T1000 (cell line): ENCODE data around the gene RDH12.

Experiments used
- DNase-seq: peaks from one replicate; lab custom pipeline; 2025; ENCODE audit warnings: mixed read lengths; lab: John Stamatoyannopoulos, UW

The RDH12 gene

DNA sequence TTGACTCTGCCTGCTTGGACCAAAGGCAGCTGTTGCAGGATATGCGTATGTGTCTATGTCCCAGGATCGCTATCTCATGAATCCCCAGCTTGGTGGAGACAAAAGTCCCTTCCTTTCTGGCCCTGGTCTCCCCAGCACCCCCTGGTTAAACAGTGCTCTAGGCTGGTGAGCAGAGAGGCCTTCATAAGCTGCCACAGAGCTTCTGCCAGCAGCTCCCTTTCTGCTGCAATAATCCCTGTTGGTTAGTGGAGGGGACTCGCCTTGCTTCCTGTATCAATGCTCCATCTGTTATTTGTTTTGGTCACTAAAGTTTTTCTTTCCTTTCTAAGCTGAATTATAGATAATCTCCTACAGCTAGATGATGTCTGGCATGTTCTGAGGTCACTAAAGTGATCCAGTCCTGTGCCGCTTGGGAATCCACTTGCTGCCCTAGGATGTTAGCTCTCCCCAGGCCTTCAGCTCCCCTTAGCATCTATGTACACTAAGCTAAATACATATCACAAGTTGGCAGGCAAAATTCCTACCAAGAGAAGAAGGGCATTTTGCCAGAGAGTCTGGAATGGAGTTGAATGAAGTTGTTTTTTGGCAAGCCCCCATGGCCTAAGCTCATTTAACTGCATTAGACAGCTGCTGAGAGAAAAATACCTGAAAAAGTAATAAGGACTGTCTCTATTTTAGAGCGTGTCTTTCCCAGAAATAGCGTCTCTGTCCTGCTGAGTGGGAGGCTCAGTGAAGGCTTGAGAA is 47.8 kb downstream of the RDH12 start:
- no peak for DNase-seq

DNA sequence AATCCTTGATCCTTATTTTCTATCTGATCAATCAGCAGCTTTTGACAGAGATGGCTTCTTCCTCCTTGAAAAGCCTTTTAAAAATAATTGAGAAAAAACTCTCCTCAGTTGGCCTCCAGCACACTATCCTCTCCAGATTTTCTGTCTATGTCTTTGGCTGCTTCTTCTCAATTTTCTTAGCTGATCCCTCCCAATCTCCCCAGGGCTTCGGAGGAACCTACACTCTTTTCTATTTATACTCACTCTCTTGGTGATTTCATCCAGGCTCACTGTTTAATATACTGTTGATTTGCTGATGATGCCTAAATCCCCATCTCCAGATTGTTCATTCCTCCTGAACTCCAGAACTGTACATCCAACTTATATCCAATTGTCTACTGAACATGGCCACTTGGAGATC is 54.8 kb downstream of the RDH12 start:
- no peak for DNase-seq

DNA sequence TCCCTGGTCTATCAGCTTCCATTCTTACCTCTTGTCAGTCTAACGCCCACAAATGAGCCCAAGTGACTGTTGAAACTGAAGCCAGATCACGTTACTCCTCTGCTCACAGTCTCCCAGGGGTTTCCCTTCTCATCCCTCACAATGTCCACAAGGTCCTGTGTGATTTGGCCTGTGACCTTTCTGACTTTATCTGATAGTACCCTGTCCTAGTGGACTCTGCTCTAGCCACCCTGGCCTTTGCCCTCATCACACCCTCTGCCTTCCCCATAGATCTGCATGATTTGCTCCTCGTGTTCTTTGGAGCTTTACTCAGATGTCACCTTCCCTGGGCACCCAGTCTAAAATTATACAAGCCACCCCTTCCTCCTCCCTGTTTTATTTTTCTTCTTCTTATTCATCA is 55.5 kb downstream of the RDH12 start:
- DNase-seq, result no peak

DNA sequence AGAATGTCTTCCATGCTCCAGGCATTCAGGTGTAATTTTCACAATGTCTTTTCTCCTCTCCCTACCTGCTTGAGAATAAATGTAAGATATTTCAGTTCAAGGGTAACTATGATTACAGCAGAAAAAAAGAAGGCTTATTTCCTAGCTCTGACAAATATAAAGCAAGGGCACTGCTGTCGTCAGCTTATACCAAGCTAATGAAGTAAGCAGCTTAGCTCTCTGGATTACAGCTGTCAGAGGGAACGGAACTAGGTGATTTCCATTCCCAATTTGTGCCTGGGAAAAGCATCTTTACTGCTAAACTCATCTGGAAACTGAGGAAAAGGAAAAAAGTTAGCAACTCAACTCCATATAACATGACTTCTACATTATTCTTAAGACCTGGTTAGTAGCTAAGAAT is 58.2 kb downstream of the RDH12 start:
- no peak for DNase-seq

DNA sequence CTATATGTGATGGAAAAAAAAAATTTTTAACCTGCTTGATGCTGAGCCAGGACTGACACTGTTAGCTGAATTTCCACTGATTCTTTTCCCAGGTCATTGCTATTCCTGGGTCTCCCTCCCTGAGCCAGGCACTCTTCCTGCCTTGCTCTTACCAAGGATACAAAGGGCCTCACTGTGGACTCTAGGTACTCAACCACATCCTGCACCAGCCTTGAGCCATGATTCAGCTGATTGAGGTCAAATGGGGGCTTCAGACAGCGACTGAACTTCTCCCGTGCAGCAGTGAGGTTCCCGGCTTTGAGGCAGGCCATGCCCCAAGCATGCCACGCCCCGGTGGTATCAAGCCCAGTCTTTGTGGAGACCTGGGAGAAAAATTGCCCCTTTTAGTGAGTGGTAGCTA is 60.4 kb downstream of the RDH12 start:
- no peak for DNase-seq

DNA sequence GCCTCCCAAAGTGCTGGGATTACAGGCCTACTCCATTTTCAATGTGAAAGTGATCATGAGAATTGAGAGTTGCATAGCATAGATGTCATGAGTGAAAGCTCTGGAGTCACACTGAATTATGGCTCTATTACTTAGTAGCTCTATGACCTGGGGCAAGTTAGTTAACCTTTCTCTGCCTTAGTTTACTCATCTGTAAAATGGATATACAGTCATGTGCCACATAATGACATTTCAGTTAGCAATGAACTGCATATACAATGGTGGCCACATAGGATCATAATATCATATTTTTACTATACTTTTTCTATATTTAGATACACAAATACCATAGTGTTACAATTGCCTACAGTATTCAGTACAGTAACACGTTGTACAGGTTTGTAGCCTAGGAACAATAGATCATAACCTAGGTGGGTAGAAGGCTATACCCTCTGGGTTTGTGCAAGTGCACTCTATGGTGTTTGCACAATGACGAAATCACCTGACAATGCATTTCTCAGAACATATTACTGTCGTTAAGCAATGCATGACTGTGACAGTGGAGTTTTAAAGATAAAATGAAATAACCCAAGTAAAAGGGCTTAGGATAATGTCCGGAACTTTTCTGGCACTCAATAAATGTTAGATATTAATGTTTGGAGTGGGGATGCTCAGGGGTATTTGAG is 61.6 kb downstream of the RDH12 start:
- no peak for DNase-seq

DNA sequence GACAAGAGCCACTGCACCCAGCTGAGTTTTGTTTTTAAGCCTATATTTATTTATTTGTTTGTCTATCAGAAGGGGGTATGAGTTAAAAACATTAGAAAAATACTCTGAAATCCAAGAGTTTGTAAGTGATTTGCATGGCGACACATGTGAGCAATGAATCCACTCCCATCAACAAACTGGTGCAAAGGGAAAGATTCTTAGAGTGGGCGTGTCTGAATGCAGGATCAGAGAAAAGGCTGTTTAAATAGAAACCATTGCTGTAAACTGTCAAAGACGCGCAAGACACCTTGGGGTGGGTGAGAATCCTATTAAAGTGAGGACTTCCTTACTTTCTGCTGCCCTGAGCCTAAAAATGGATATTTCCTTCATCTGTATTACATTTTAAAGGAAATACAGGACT is 62.8 kb downstream of the RDH12 start:
- DNase-seq, result no peak

DNA sequence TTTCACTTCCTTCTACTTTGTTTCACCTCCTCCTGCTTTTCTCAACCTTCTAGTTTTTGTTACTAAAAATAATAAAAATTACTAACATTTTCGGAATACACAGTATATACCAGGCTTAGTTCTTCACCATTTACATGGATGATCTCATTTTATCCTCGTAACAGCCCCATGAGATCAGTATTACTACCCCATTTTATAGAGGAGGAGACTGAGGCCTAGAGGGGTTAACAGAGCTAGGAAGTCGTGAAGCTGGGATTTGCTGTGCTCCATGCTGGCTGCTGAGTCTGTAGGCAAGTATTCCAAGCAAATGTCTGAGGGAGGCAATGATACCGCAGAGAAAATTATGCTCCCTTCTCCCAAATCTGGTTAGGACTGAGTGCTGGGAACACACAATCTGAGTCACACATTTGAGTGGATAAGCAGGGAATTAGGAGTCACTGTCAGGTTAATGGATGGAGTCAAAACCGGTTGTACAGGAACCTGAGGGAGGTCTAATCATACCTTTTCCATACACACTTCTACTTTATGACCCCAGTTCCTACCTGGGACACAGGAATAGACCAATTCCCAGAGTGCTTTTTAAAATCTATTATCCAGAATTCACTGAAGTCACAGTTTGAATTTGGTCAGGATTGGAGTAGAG is 63.6 kb downstream of the RDH12 start:
- DNase-seq, result no peak

DNA sequence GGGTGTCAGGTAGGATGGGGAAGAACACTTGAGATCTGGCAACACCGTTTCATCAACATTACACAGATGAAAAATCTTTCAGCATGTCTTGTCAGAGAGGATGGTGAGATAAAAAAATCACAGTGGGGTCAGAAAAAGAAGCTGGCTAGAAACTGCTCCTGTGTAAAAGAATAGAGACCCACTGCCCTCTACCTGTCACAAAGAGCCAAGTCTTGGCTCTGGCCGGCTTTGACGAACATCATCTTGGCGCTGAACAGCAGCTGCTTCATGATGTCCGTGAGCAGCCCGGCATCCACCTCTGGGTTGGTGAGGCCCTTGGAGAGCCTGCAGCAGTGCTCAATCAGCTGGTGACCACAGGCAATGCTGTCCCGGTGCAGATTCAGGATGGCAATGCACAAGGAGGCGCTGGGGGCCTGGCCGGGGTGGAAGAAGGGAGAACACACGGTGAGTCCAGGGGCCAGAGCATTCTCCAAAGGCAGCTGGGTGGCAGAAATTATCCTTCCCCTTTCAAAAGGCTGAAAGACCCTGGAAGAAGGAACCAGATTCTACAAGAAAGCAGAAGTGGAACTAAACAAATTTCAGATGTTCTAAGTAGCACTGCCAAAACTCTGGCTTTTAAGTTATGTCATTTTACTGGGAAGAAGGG is 64.5 kb downstream of the RDH12 start:
- no peak for DNase-seq

DNA sequence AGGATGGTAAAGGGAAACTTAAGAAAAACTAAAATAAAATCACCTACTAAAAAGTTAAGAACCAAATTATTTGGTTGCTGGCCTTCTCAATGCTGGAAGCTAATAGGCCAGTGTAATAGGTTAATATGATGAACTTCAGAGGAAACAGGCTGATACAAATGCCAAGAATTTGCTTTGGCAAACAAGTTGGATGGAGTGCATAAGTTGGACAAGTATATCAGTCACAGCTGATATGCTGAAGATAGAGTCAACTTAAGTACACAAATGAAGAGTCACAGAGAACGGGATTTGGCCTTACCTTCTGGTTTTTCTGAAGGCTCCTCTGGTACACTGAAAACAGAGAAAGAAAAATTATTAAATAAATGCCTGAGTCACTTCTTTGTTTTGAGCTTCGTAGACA is 66.5 kb downstream of the RDH12 start:
- no peak for DNase-seq

DNA sequence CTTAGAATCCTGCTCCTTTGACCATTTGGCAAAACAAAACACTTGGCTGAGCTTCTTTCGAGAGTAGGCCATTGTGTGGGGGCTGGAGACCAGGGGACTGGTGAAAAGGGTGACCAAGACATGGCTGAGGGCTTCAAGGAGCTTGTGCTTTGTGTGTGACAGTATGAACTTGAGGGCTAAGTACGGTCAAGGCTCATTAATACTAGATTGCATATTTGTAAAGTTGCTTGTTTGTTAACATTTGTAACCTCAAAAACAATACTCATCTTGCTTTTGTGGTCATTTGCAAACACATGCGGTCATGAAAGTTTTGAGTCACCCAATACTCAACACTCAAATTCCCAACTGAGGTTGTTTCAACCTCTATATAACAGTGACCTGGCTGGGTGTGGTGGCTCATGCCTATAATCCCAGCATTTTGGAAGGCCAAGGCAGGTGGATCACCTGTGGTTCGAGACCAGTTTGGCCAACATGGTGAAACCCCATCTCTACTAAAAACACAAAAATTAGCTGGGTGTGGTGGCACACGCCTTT is 72.2 kb downstream of the RDH12 start:
- no peak for DNase-seq

DNA sequence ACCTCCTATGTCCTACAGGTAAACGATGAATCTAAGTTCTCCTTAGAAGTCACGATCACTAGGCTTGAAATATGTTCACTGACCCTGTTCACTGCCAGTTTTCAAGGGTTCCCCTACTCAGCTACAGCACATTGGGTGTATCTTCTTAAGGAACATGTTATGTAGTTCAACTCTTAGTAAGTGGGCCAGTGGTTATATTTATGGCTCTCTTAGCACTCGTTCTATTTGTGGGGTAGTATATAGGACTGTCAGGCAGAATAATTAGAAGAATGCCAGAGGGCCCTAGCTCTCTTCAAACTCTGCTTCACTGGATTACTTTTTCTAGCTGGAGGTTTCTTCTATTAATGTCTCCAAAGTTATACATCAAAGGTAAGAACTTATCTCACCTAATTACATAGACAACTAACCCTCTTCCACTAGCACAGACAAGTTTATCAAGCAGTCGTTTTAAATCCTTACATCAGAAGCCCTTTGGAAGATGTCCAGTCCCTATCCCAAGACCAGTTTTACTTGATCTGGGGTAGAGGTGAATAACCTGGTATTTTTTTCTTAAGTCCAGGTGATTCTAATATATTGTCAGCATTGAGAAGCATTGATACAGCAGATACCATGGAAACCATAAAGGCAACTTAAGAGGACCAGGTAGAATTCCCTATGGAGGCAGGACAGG is 75.1 kb downstream of the RDH12 start:
- no peak for DNase-seq

DNA sequence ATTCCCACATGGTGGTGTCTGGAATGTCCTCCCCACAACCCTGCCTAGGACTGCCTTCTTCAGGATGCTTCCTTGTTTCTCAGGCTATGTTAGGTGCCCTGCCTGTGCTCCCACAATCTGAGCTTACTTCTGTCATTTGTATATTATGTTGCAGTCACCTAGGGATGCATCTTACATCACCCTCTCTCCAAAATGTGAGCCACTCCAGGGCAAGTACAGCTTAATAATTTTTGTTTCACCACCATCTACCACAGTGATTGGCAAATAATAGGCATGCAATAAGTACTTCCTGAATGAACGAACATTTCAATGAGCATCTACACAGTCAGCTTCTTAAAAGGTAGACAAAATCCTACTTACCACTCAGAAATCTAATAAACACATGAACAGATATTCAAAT is 77.1 kb downstream of the RDH12 start:
- DNase-seq, result no peak

DNA sequence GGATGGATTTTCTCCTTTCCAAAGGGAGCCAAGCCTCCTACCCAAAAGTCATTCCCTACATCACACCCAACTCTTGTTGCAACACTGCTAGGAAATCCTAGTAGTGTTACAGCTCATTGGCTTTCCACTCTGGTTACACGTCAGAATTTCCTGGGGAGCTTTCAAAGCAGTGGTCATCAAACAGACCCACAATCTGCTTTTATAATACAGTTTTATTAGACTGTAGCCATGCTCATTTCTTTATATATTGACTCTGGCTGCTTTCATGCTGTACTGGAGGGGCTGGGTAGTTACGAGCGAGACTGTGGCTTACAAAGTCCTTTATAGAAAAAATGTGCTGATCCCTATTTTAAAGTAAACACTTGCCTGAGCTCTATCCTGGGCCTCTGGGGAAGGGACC is 80.4 kb downstream of the RDH12 start:
- no peak for DNase-seq
